Activated naive CD4-positive, alpha-beta T cell treated with anti-CD3 and anti-CD28 coated beads, Interleukin-2, amount 10 ng/mL, durations not matched to agents 7 days and 5 days (primary cell): ENCODE results near the gene OR5H1.

Experiments
- CTCF ChIA-PET: fragments of 350-600 bp; sonication (Branson Sonifier 250); formaldehyde crosslinking; loops from one replicate; lab custom pipeline; 2021; ENCODE audit warnings: antibody characterized with exemption; lab: Charles Lee
- DNase-seq: peaks from one replicate; pipeline ENCODE4 v3.0.0-alpha.2; 2020
- H3K27ac Mint-ChIP-seq: one replicate; pipeline ENCODE4 v1.8.0; 2021; ENCODE audit warnings: mild to moderate bottlenecking, moderate library complexity, mixed read lengths
- H3K27me3 Mint-ChIP-seq: one replicate; pipeline ENCODE4 v1.8.0; 2021; ENCODE audit warnings: mild to moderate bottlenecking, mixed read lengths
- H3K36me3 Mint-ChIP-seq: one replicate; pipeline ENCODE4 v1.8.0; 2021; ENCODE audit warnings: mixed read lengths
- H3K4me1 Mint-ChIP-seq: one replicate; pipeline ENCODE4 v1.8.0; 2021; ENCODE audit warnings: mixed read lengths
- H3K4me3 Mint-ChIP-seq: one replicate; pipeline ENCODE4 v1.8.0; 2021; ENCODE audit warnings: mild to moderate bottlenecking, moderate library complexity, mixed read lengths
- H3K9me3 Mint-ChIP-seq: one replicate; pipeline ENCODE4 v1.8.0; 2021; ENCODE audit warnings: mixed read lengths

The OR5H1 gene

GRCh38 chr3:98151241-98151640 is 20.7 kb downstream of the OR5H1 start:
- Mint-ChIP-seq H3K27me3 (no peaks in the 10 kb centered on the region), H3K27ac (no peak overlapping the region), H3K4me3 (no peak overlapping the region), H3K4me1 (no peaks in the 10 kb centered on the region), H3K9me3 (peaks cover 2% of the 10 kb centered on the region), H3K36me3 (no peaks in the 10 kb centered on the region)
- DNase-seq, result no peak
- CTCF ChIA-PET, result no interaction called here

- CTCF ChIA-PET, result no interaction called here
- H3K9me3 Mint-ChIP-seq, result no peaks in the 10 kb centered on the region
- DNase-seq, result no peak
Measured at GRCh38 chr3:98166396-98166795, 35.9 kb downstream of the OR5H1 start, which contains the start of gene OR5H15. Gene OR5H15, plus strand, starts transcription at chr3:98166696. Its CDS starts 2,004 bp downstream, at chr3:98168700.

GRCh38 chr3:98171071-98171470 is 40.5 kb downstream of the OR5H1 start:
- CTCF ChIA-PET, result no interaction called here
- H3K36me3 Mint-ChIP-seq, result peaks cover 2% of the 10 kb centered on the region
- DNase-seq, result no peak
- no peaks in the 10 kb centered on the region for H3K27me3 Mint-ChIP-seq
- H3K27ac Mint-ChIP-seq, result no peak overlapping the region
- peaks cover 10% of the 10 kb centered on the region for H3K9me3 Mint-ChIP-seq
- peaks cover 6% of the 10 kb centered on the region for H3K4me1 Mint-ChIP-seq
- no peak overlapping the region for H3K4me3 Mint-ChIP-seq

More at GRCh38 chr3:98166396-98166795, 35.9 kb downstream of the OR5H1 start, which contains the start of gene OR5H15:
- H3K27me3 Mint-ChIP-seq, result peaks cover 3% of the 10 kb centered on the region
- H3K4me1 Mint-ChIP-seq, result no peaks in the 10 kb centered on the region
- no peak within 1 kb of the TSS for H3K4me3 Mint-ChIP-seq
- no peaks in the 10 kb centered on the region for H3K36me3 Mint-ChIP-seq
- H3K27ac Mint-ChIP-seq, result no peak within 1 kb of the TSS

GRCh38 chr3:98172621-98173020 is 42.1 kb downstream of the OR5H1 start:
- peaks cover 6% of the 10 kb centered on the region for H3K4me1 Mint-ChIP-seq
- no peak for DNase-seq
- no peak overlapping the region for H3K27ac Mint-ChIP-seq
- CTCF ChIA-PET, result no interaction called here
- H3K36me3 Mint-ChIP-seq, result peaks cover 2% of the 10 kb centered on the region
- H3K27me3 Mint-ChIP-seq, result no peaks in the 10 kb centered on the region
- no peak overlapping the region for H3K4me3 Mint-ChIP-seq
- H3K9me3 Mint-ChIP-seq, result peaks cover 13% of the 10 kb centered on the region

- no peak overlapping the region for H3K27ac Mint-ChIP-seq
- peaks cover 5% of the 10 kb centered on the region for H3K9me3 Mint-ChIP-seq
Measured at GRCh38 chr3:98180319-98180890, 49.9 kb downstream of the OR5H1 start.

GRCh38 chr3:98182196-98182595 is 51.7 kb downstream of the OR5H1 start:
- H3K4me1 Mint-ChIP-seq, result no peaks in the 10 kb centered on the region

More at GRCh38 chr3:98180319-98180890, 49.9 kb downstream of the OR5H1 start:
- DNase-seq, result no peak
- no peak overlapping the region for H3K4me3 Mint-ChIP-seq
- H3K36me3 Mint-ChIP-seq, result peaks cover 2% of the 10 kb centered on the region
- peaks cover 2% of the 10 kb centered on the region for H3K4me1 Mint-ChIP-seq
- H3K27me3 Mint-ChIP-seq, result peaks cover 4% of the 10 kb centered on the region
- CTCF ChIA-PET, result no interaction called here

GRCh38 chr3:98185180-98185579 is 54.7 kb downstream of the OR5H1 start:
- Mint-ChIP-seq H3K27me3 (peaks cover 4% of the 10 kb centered on the region), H3K9me3 (no peaks in the 10 kb centered on the region), H3K4me1 (peaks cover 5% of the 10 kb centered on the region), H3K27ac (no peak overlapping the region), H3K36me3 (no peaks in the 10 kb centered on the region), H3K4me3 (no peak overlapping the region)
- DNase-seq, result no peak
- CTCF ChIA-PET, result interaction anchor here (0.6 to 1.7 kb wide), 3 partner anchors 144 to 160 kb away, joined by 3 to 5 read pairs (median 3); no protein-coding TSS in a partner anchor

More at GRCh38 chr3:98182196-98182595, 51.7 kb downstream of the OR5H1 start:
- CTCF ChIA-PET, result no interaction called here
- no peak overlapping the region for H3K27ac Mint-ChIP-seq
- no peak overlapping the region for H3K4me3 Mint-ChIP-seq
- DNase-seq, result no peak
- H3K9me3 Mint-ChIP-seq, result no peaks in the 10 kb centered on the region
- peaks cover 4% of the 10 kb centered on the region for H3K27me3 Mint-ChIP-seq
- H3K36me3 Mint-ChIP-seq, result no peaks in the 10 kb centered on the region
